CD4-positive, alpha-beta T cell (primary cell): ENCODE measurements around the gene GTSE1. TPM values are rescaled to one million over a fixed set of nuclear protein-coding genes. Genes with fewer than 3 reads are reported as not detected.

ENCODE experiments used
- ATAC-seq: fragments of 200-7000 bp; cut with Tn5 transposase; one replicate; pipeline ENCODE4 v1.10.0; 2022; ENCODE audit warnings: mild to moderate bottlenecking; ENCODE audit not compliant: poor library complexity
- CTCF ChIA-PET: fragments of 350-600 bp; sonication (Branson Sonifier 250); formaldehyde crosslinking; loops from one replicate; lab custom pipeline; 2021; ENCODE audit warnings: antibody characterized with exemption, inconsistent platforms; lab: Charles Lee
- POLR2A ChIA-PET: fragments of 350-600 bp; sonication (Branson Sonifier 250); formaldehyde crosslinking; loops from one replicate; lab custom pipeline; 2021; ENCODE audit warnings: antibody characterized with exemption, inconsistent platforms; lab: Charles Lee
- DNase-seq, 14 experiments: peaks; one replicate each; pipeline ENCODE4 v3.0.0-alpha.2; 2013 to 2020; ENCODE audit warnings: mixed read lengths in 2 of 14
- H3K27ac ChIP-seq, 2 donors: one replicate each; pipeline versions ENCODE4 v1.5.1 to v1.7.0; 2013; ENCODE audit warnings: low read length in 2 of 2, low read depth in 1 of 2, mild to moderate bottlenecking in 1 of 2
- H3K27me3 ChIP-seq, 2 experiments: 1 replicate in 1 of 2; 2 replicates in 1 of 2; pipeline versions ENCODE4 v1.6.1 to v1.7.0; 2013; ENCODE audit warnings: low read length in 2 of 2, control low read depth in 1 of 2, mild to moderate bottlenecking in 1 of 2, moderate library complexity in 1 of 2; ENCODE audit not compliant: insufficient read depth in 2 of 2, control insufficient read depth in 1 of 2
- H3K36me3 ChIP-seq: one replicate; pipeline ENCODE4 v1.6.1; 2013; ENCODE audit warnings: low read length, control low read depth; ENCODE audit not compliant: insufficient read depth
- H3K4me1 ChIP-seq: one replicate; pipeline ENCODE4 v1.6.1; 2013; ENCODE audit warnings: low read length, control low read depth; ENCODE audit not compliant: insufficient read depth
- H3K4me3 ChIP-seq: one replicate; pipeline ENCODE4 v1.5.1; 2013; ENCODE audit warnings: mild to moderate bottlenecking, low read length, moderate library complexity
- H3K9me3 ChIP-seq, 2 experiments: 1 replicate in 1 of 2; 2 replicates in 1 of 2; pipeline versions ENCODE4 v1.6.1 to v1.7.0; 2013; ENCODE audit warnings: low read length in 2 of 2, mild to moderate bottlenecking in 2 of 2, control low read depth in 1 of 2, moderate library complexity in 1 of 2; ENCODE audit not compliant: control insufficient read depth in 1 of 2, insufficient read depth in 1 of 2
- H3K27ac Mint-ChIP-seq: one replicate; pipeline ENCODE4 v1.8.0; 2020; ENCODE audit warnings: mixed read lengths
- H3K27me3 Mint-ChIP-seq: one replicate; pipeline ENCODE4 v1.8.0; 2021; ENCODE audit warnings: mixed read lengths
- H3K36me3 Mint-ChIP-seq: one replicate; pipeline ENCODE4 v1.8.0; 2021; ENCODE audit warnings: low read depth, mixed read lengths
- H3K4me1 Mint-ChIP-seq: one replicate; pipeline ENCODE4 v1.8.0; 2021; ENCODE audit warnings: low read depth, mixed read lengths
- H3K4me3 Mint-ChIP-seq: one replicate; pipeline ENCODE4 v1.8.0; 2020; ENCODE audit warnings: mild to moderate bottlenecking, mixed read lengths
- H3K9me3 Mint-ChIP-seq: one replicate; pipeline ENCODE4 v1.8.0; 2020; ENCODE audit warnings: mixed read lengths
- intact Hi-C, 2 experiments: fragments of 100-400 bp; cut with DNase I in 1 of 2; cut with micrococcal nuclease in 1 of 2; formaldehyde crosslinking; loops; one replicate each; pipeline versions ENCODE4 v1.15.1 to v1.9.0; 2023 to 2025; cut with DNase I, micrococcal nuclease
- total RNA-seq, 174 experiments: library from RNA in 2 of 174; stranded (reverse) in 2 of 174; gene quantifications; one replicate each; pipeline ENCODE4 v1.2.3 and lab custom pipeline; 2021 to 2026
- TF ChIP-seq, protein P1 (sequence below): fragments of 200-600 bp; IDR thresholded peaks from one replicate; pipeline ENCODE4 v1.8.0; 2022; ENCODE audit warnings: antibody characterized with exemption, mild to moderate bottlenecking

GTSE1 gene
- total RNA-seq, 2 experiments from 2014 or later = 0.14 to 0.89 TPM

DNA sequence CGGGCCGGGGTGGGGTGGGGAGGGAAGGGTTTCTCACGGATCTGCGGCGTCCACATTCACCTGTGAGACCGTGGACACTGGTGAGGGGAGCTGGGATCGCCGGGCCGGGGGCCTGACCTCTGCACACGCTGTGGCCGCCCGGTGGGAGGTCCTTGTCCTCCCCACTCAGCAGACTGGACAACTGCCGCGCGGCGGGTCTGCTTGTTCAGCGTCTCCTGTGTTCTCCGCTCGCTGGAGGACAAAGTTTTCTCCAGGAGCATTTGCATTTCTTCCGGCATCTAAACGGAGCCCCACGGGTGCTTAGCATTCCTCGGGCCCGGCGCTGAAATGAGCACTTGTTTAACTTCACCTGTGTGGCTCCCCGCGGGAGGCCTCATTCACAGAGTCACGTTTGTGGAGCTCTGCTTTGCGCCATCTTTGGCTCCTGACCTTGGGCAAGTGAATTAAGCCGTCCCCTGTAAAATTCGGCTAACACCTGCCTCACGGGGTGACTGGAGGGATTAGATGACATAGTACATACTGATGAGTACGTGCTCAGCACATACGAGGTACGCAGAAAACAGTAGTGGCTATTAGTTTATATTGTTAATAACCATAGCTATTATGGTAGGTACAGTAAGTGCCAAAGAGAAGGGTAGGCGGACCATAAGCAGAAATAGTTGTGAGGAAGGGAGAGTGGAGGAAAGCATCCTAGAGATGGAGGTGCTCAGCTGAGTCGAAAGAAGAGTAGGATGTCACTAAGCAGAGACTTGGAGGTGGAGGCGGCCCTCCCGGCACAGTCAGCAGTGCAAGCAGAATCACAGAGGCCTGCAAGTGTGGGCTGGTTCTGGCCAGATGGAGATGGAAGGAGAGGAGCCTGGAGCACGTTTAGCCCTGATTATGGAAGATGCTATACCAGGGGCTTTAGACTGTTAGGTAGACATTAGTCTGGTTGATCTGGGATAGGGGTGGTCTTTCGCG lies 39.7 kb downstream of the GTSE1 start:
- DNase-seq (peak in 3 of 14 experiments; percentile 5 to 28 (median 8)), ATAC-seq (peak; percentile 22)
- Mint-ChIP-seq H3K27ac (peak overlapping the region; percentile 87), H3K36me3 (peaks cover 50% of the 10 kb centered on the region), H3K27me3 (no peaks in the 10 kb centered on the region), H3K4me3 (peak overlapping the region; percentile 95), H3K9me3 (no peaks in the 10 kb centered on the region), H3K4me1 (peaks cover 48% of the 10 kb centered on the region)
- Histone ChIP-seq H3K9me3 (no peaks in the 10 kb centered on the region), H3K4me1 (peaks cover 20% of the 10 kb centered on the region), H3K4me3 (peak overlapping the region; percentile 91), H3K36me3 (peaks cover 37% of the 10 kb centered on the region), H3K27ac (peak overlapping the region in 1 of 2 donors; percentile 62), H3K27me3 (no peaks in the 10 kb centered on the region)
- ChIA-PET POLR2A (interaction anchor here (1.0 to 1.1 kb wide), 4 partner anchors 86 to 454 kb away, joined by 3 to 4 read pairs (median 3); partner anchors contain the start of gene CDPF1), CTCF (interaction anchor here (1.0 to 1.2 kb wide), 3 partner anchors 31 to 227 kb away, joined by 3 read pairs; no protein-coding TSS in a partner anchor)
- TF ChIP-seq, protein P1, sequence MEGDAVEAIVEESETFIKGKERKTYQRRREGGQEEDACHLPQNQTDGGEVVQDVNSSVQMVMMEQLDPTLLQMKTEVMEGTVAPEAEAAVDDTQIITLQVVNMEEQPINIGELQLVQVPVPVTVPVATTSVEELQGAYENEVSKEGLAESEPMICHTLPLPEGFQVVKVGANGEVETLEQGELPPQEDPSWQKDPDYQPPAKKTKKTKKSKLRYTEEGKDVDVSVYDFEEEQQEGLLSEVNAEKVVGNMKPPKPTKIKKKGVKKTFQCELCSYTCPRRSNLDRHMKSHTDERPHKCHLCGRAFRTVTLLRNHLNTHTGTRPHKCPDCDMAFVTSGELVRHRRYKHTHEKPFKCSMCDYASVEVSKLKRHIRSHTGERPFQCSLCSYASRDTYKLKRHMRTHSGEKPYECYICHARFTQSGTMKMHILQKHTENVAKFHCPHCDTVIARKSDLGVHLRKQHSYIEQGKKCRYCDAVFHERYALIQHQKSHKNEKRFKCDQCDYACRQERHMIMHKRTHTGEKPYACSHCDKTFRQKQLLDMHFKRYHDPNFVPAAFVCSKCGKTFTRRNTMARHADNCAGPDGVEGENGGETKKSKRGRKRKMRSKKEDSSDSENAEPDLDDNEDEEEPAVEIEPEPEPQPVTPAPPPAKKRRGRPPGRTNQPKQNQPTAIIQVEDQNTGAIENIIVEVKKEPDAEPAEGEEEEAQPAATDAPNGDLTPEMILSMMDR = no peak
- intact Hi-C loops = no loop called here

DNA sequence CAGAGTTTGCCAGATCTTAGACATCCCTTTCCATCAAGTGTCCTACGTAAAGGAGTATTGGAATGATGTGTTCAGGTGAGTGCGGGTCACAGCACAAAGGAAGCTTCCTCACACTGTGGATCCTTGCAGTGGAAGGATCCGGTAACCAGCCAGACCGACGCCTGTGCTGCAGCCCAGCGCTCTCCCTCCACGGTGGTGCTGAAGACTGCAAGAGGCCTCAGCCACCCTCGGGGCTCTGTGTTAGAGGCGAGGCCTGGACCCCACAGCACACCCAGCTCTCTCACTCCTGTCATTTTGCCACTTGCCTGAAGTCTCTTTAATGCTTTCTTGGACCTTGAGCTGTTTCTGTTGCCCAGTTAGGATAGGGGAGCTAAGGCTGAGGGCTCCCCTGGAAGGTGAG lies 41.2 kb downstream of the GTSE1 start:
- ATAC-seq = no peak
- TF ChIP-seq, protein P1 = no peak
- Mint-ChIP-seq H3K4me1 (peaks cover 48% of the 10 kb centered on the region), H3K4me3 (peak overlapping the region; percentile 95), H3K9me3 (no peaks in the 10 kb centered on the region), H3K36me3 (peaks cover 64% of the 10 kb centered on the region), H3K27me3 (no peaks in the 10 kb centered on the region), H3K27ac (no peak overlapping the region)
- H3K36me3 ChIP-seq = peaks cover 50% of the 10 kb centered on the region
- CTCF ChIA-PET = no interaction called here
- DNase-seq = no peak
- no peak overlapping the region for H3K4me3 ChIP-seq
- intact Hi-C loops = no loop called here
- H3K27me3 ChIP-seq = no peaks in the 10 kb centered on the region
- POLR2A ChIA-PET = no interaction called here
- H3K9me3 ChIP-seq = no peaks in the 10 kb centered on the region
- peaks cover 20% of the 10 kb centered on the region for H3K4me1 ChIP-seq
- H3K27ac ChIP-seq = no peak overlapping the region

DNA sequence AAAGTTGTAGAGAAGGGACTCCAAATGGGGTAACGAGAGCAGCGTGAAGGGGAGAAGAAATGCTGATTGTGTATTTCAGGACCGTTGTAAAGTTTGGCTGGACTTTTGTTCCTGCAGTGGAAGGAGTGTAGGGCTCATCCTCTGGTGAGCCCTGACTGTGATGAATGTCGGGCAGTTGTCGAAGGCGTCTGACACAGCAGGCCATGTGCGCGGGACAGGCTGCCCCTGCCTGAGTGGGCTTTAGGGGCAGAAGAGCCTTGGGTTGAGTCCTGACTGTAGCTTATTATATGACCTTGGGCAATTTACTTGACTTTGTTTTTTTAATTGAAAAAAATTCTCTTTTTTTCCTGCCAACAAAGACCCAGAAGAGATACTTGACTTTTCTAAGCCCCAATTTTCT lies 42.0 kb downstream of the GTSE1 start:
- no peak overlapping the region for H3K27ac Mint-ChIP-seq
- peaks cover 20% of the 10 kb centered on the region for H3K4me1 ChIP-seq

More for the DNA sequence above, 42.0 kb downstream of the GTSE1 start:
- peak overlapping the region; percentile 7 for H3K4me3 Mint-ChIP-seq
- Histone ChIP-seq H3K4me3 (no peak overlapping the region), H3K27ac (no peak overlapping the region), H3K9me3 (no peaks in the 10 kb centered on the region), H3K27me3 (no peaks in the 10 kb centered on the region), H3K36me3 (peaks cover 55% of the 10 kb centered on the region)
- ATAC-seq (no peak), DNase-seq (no peak)
- H3K36me3 Mint-ChIP-seq = peaks cover 72% of the 10 kb centered on the region
- peaks cover 48% of the 10 kb centered on the region for H3K4me1 Mint-ChIP-seq
- no peaks in the 10 kb centered on the region for H3K9me3 Mint-ChIP-seq
- intact Hi-C loops = no loop called here
- ChIA-PET CTCF (no interaction called here), POLR2A (no interaction called here)
- no peaks in the 10 kb centered on the region for H3K27me3 Mint-ChIP-seq
- TF ChIP-seq, protein P1 = no peak
